GM12801 (cell line): ENCODE results near the gene FNDC3B.

Experiments used
- CTCF ChIP-seq: IDR thresholded peaks from one replicate; pipeline ENCODE4 v1.5.1; 2011; ENCODE audit warnings: control low read depth; ENCODE audit not compliant: insufficient read length; ENCODE audit errors: extremely low read depth

The FNDC3B gene

GRCh38 chr3:172232579-172233212 lies 193.3 kb downstream of the FNDC3B start:
- TF ChIP-seq CTCF, result no peak

GRCh38 chr3:172233474-172234277 lies 194.3 kb downstream of the FNDC3B start:
- TF ChIP-seq CTCF, result no peak

GRCh38 chr3:172235698-172236097 lies 196.3 kb downstream of the FNDC3B start:
- no peak for TF ChIP-seq CTCF

- no peak for TF ChIP-seq CTCF
Measured at GRCh38 chr3:172236771-172237742, 197.7 kb downstream of the FNDC3B start.

GRCh38 chr3:172238188-172238587 lies 198.8 kb downstream of the FNDC3B start:
- no peak for TF ChIP-seq CTCF

GRCh38 chr3:172239218-172239790 lies 199.9 kb downstream of the FNDC3B start:
- no peak for TF ChIP-seq CTCF

- TF ChIP-seq CTCF, result no peak
Measured at GRCh38 chr3:172241405-172241804, 202.0 kb downstream of the FNDC3B start.
